HG03196 (cell line): ENCODE results near the gene RPL36AL.

Experiments
- ATAC-seq: cut with Tn5 transposase; IDR thresholded peaks from one replicate; pipeline ENCODE4 v1.9.1; 2021; ENCODE audit not compliant: unreplicated experiment

Gene RPL36AL

GRCh38 chr14:49582113-49582977, 38.1 kb downstream of the RPL36AL start:
- no peak for ATAC-seq

- ATAC-seq: no peak
Observed at GRCh38 chr14:49581209-49582112, 39.0 kb downstream of the RPL36AL start.

DNA sequence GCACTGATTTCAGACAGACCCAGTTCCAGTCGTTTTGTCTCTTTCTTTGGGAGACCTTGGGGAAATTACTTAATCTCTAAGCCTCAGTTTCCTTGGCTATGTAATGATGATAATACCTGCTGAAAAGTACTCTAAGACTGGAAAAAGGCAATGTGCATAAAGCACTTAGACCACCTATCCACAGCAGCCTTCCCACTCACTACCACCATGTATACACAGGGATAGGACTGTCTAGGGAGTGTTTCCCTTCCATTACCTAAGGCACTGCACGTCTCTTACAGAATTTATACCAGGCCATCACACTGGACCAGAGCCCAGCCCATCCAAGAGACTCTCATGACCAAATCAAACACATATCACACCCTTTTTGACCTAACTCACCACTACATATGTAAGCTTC, 40.6 kb downstream of the RPL36AL start:
- no peak for ATAC-seq

DNA sequence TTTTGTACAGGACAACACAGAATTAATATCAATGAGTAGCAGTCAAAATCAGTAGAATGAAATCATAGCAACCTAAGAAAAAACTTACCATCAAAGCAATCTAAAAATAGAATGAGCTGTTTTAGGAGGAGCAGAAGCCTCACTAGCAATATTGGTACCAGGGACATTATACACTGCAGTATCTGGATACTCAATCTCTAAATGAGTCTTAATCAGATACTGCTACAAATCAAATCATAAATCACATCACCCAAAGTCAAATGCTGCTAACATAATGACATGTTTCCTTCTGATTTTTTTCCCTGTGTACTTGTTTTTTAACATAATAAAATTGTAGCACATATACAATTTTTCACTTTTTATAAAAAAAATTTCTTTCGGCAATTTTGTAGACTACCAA, 42.3 kb downstream of the RPL36AL start:
- no peak for ATAC-seq

GRCh38 chr14:49574038-49574437, 46.4 kb downstream of the RPL36AL start:
- no peak for ATAC-seq

DNA sequence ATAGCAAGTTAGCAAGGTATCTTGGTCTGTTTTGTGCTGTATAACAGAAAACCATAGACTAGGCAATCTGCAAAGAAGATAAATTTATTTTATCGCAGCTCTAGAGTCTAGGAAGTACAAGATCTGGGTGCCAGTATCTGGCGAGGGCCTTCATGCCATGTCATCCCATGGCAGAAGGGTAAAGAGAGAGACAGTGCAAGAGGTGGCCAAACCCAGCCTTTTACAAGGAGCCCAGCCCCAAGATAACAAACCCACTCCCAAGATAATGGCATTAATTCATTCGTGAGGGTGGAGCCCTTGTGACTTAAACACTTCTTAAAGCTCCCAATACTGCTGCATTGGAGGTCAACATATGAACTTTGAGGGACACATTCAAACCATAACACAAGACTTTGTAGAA, 51.1 kb downstream of the RPL36AL start:
- ATAC-seq: no peak
